Liver (tissue), 9 donors: ENCODE measurements around the gene DAND5. TPM values are rescaled to one million over a fixed set of nuclear protein-coding genes. Genes with fewer than 3 reads are reported as not detected.

Source experiments
- DNase-seq: peaks from one replicate; pipeline ENCODE4 v3.0.0-alpha.2; 2017; ENCODE audit warnings: low spot score
- H3K27ac ChIP-seq, 2 donors: one replicate each; pipeline ENCODE4 v1.7.0; 2013; ENCODE audit warnings: inconsistent platforms in 2 of 2, low read length in 2 of 2, control low read depth in 1 of 2, low read depth in 1 of 2, mild to moderate bottlenecking in 1 of 2
- H3K27me3 ChIP-seq, 4 donors: one replicate each; pipeline versions ENCODE4 v1.6.1 to v1.7.0; 2013; ENCODE audit warnings: low read length in 3 of 4, inconsistent platforms in 1 of 4, mild to moderate bottlenecking in 1 of 4, moderate library complexity in 1 of 4; ENCODE audit not compliant: control insufficient read depth in 4 of 4, insufficient read depth in 4 of 4
- H3K36me3 ChIP-seq, 4 donors: one replicate each; pipeline versions ENCODE4 v1.6.1 to v1.7.0; 2013; ENCODE audit warnings: low read length in 3 of 4, mild to moderate bottlenecking in 3 of 4, low read depth in 1 of 4, moderate library complexity in 1 of 4; ENCODE audit not compliant: control insufficient read depth in 4 of 4, insufficient read depth in 3 of 4
- H3K4me1 ChIP-seq, 4 donors: one replicate each; pipeline versions ENCODE4 v1.6.1 to v1.7.0; 2013; ENCODE audit warnings: low read length in 3 of 4, mild to moderate bottlenecking in 3 of 4, moderate library complexity in 1 of 4; ENCODE audit not compliant: control insufficient read depth in 4 of 4, insufficient read depth in 4 of 4
- H3K4me3 ChIP-seq, 3 donors: one replicate each; pipeline versions ENCODE4 v1.6.1 to v1.7.0; 2013; ENCODE audit warnings: low read length in 3 of 3, control low read depth in 1 of 3, low read depth in 1 of 3, mild to moderate bottlenecking in 1 of 3
- H3K9ac ChIP-seq, 2 donors: one replicate each; pipeline ENCODE4 v1.7.0; 2013; ENCODE audit warnings: low read length in 2 of 2, mild to moderate bottlenecking in 2 of 2, moderate library complexity in 2 of 2, control low read depth in 1 of 2, low read depth in 1 of 2
- H3K9me3 ChIP-seq, 4 donors: one replicate each; pipeline versions ENCODE4 v1.6.1 to v1.7.0; 2013; ENCODE audit warnings: low read length in 3 of 4; ENCODE audit not compliant: control insufficient read depth in 4 of 4
- CTCF ChIP-seq: fragments of 150-350 bp; IDR thresholded peaks from 2 replicates; pipeline ENCODE4 v1.5.1; 2017; ENCODE audit warnings: improper control_type of control experiment, low read depth, low read length; ENCODE audit not compliant: missing input control
- EGR1 ChIP-seq, 2 donors: IDR thresholded peaks; 2 replicates each; pipeline ENCODE4 v1.6.1; 2016 to 2018; ENCODE audit warnings: antibody characterized with exemption in 2 of 2, low read depth in 2 of 2
- FOXA1 ChIP-seq: IDR thresholded peaks from 2 replicates; pipeline ENCODE4 v1.6.1; 2016; ENCODE audit warnings: antibody characterized with exemption
- HNF4G ChIP-seq: IDR thresholded peaks from 2 replicates; pipeline ENCODE4 v1.6.1; 2016; ENCODE audit warnings: antibody characterized with exemption
- JUND ChIP-seq, 2 donors: IDR thresholded peaks; 2 replicates each; pipeline ENCODE4 v1.6.1; 2016; ENCODE audit warnings: antibody characterized with exemption in 2 of 2
- MAX ChIP-seq: IDR thresholded peaks from 2 replicates; pipeline ENCODE4 v1.6.1; 2016; ENCODE audit warnings: antibody characterized with exemption
- NR2F2 ChIP-seq: IDR thresholded peaks from 2 replicates; pipeline ENCODE4 v1.6.1; 2016; ENCODE audit warnings: antibody characterized with exemption
- RAD21 ChIP-seq, 2 donors: IDR thresholded peaks; 2 replicates each; pipeline ENCODE4 v1.6.1; 2016; ENCODE audit warnings: antibody characterized with exemption in 2 of 2, mild to moderate bottlenecking in 2 of 2
- REST ChIP-seq: IDR thresholded peaks from 2 replicates; pipeline ENCODE4 v1.6.1; 2016; ENCODE audit warnings: antibody characterized with exemption, mild to moderate bottlenecking
- RXRA ChIP-seq, 2 donors: IDR thresholded peaks; 2 replicates each; pipeline ENCODE4 v1.6.1; 2017 to 2018; ENCODE audit warnings: antibody characterized with exemption in 2 of 2, mild to moderate bottlenecking in 1 of 2
- SP1 ChIP-seq: IDR thresholded peaks from 2 replicates; pipeline ENCODE4 v1.6.1; 2018; ENCODE audit warnings: antibody characterized with exemption, mild to moderate bottlenecking
- YY1 ChIP-seq: IDR thresholded peaks from 2 replicates; pipeline ENCODE4 v1.6.1; 2016; ENCODE audit warnings: antibody characterized with exemption, mild to moderate bottlenecking
- ZBTB33 ChIP-seq: IDR thresholded peaks from 2 replicates; pipeline ENCODE4 v1.6.1; 2016; ENCODE audit warnings: antibody characterized with exemption
- WGBS: extraction: QIAGEN DNeasy Blood & Tissue Kit; methylation state at CpG from one replicate; pipeline ENCODE4 v1.1.7; 2013; 5-methylcytosine and 5-hydroxymethylcytosine counted together
- polyA plus RNA-seq, 2 donors: library from polyadenylated mRNA; stranded (reverse) in 1 of 2; unstranded in 1 of 2; fragments of 200-250 nt in 1 of 2; fragments of >200 nt in 1 of 2; fragmentation: Nextera tagmentation in 1 of 2; extraction: Ambion mirVana in 1 of 2; gene quantifications; one replicate each; pipeline versions ENCODE4 v1.2.1 to v1.2.3, GENCODE V29; 2013 to 2015
- total RNA-seq, 2 donors: library from RNA; depleted of rRNA; stranded (reverse); fragments of >200 nt; gene quantifications; one replicate each; pipeline ENCODE4 v1.2.3, GENCODE V29; 2014
- donor health status: healthy.
- donor health status: healthy.
- donor health status: healthy.
- donor health status: healthy.
- donor health status: healthy.

The DAND5 gene
- total and polyA plus RNA-seq, 4 donors, result 0.23 TPM; not detected in 3

- 37% methylated on average over 10 of the region's 10 CpGs for WGBS
- Histone ChIP-seq H3K4me3 (no peak overlapping the region), H3K9me3 (no peaks in the 10 kb centered on the region), H3K27ac (no peak overlapping the region), H3K4me1 (peaks cover 0 to 7% (median 2%) of the 10 kb centered on the region in 4 donors), H3K36me3 (no peaks in the 10 kb centered on the region), H3K27me3 (no peaks in the 10 kb centered on the region), H3K9ac (no peak overlapping the region)
- no peak for DNase-seq
- no peak for TF ChIP-seq JUND (IDR thresholded peaks at IDR 0.05)
- no peak for TF ChIP-seq EGR1 (IDR thresholded peaks at IDR 0.05; ENCODE audit: low read depth in 2 of 2)
- TF ChIP-seq NR2F2, result no peak
- no peak for TF ChIP-seq SP1
- TF ChIP-seq YY1, result no peak
- TF ChIP-seq RXRA (IDR thresholded peaks at IDR 0.05), result no peak
Observed at GRCh38 chr19:12984683-12985048, 15.3 kb downstream of the DAND5 start.

- Histone ChIP-seq H3K4me1 (peaks cover 0 to 7% (median 2%) of the 10 kb centered on the region in 4 donors), H3K9me3 (no peaks in the 10 kb centered on the region), H3K9ac (no peak overlapping the region), H3K27me3 (no peaks in the 10 kb centered on the region), H3K36me3 (no peaks in the 10 kb centered on the region), H3K27ac (no peak overlapping the region), H3K4me3 (no peak overlapping the region)
- 40% methylated on average over 16 of the region's 16 CpGs for WGBS
- TF ChIP-seq RAD21 (IDR thresholded peaks at IDR 0.05) (no peak), CTCF (no peak), FOXA1 (no peak), REST (no peak), MAX (no peak), ZBTB33 (no peak), SP1 (no peak), HNF4G (no peak)
- DNase-seq, result no peak
Observed at GRCh38 chr19:12985049-12985776, 15.8 kb downstream of the DAND5 start.
